ENCODE data around the gene SERPING1.
A peak's percentile ranks its signal among the peaks of the same experiment; 100 is the strongest.
"Not testable (repeated sequence)": the region's sequence is repeated elsewhere in the genome, so short reads cannot be mapped to it uniquely, and the experiment has no call there.

SERPING1 gene

GRCh38 chr11:57639321-57640067 lies 42.0 kb downstream of the SERPING1 start:
- no peak for DNase-seq

- DNase-seq = no peak
Observed at GRCh38 chr11:57640068-57640800, 42.7 kb downstream of the SERPING1 start.

GRCh38 chr11:57641011-57641807 lies 43.7 kb downstream of the SERPING1 start:
- DNase-seq = no peak

GRCh38 chr11:57643802-57644201 lies 46.3 kb downstream of the SERPING1 start:
- DNase-seq = no peak

- DNase-seq = peak; percentile 45
Observed at GRCh38 chr11:57644748-57645688, 47.5 kb downstream of the SERPING1 start.

- no peak for DNase-seq
Observed at GRCh38 chr11:57645689-57646085, 48.2 kb downstream of the SERPING1 start.

GRCh38 chr11:57646194-57646798 lies 48.8 kb downstream of the SERPING1 start:
- DNase-seq = no peak

- DNase-seq = no peak
Observed at GRCh38 chr11:57646799-57647303, 49.4 kb downstream of the SERPING1 start.

GRCh38 chr11:57647372-57647771 lies 49.9 kb downstream of the SERPING1 start:
- no peak for DNase-seq

- no peak for DNase-seq
Observed at GRCh38 chr11:57647960-57648800, 50.7 kb downstream of the SERPING1 start.

GRCh38 chr11:57648801-57649735 lies 51.6 kb downstream of the SERPING1 start:
- no peak for DNase-seq

- DNase-seq = no peak
Observed at GRCh38 chr11:57649826-57650738, 52.6 kb downstream of the SERPING1 start, which contains the start of gene YPEL4. Gene YPEL4 (minus strand): TSS chr11:57649912. CDS start chr11:57647107, 2,805 bp downstream.

GRCh38 chr11:57650739-57651090 lies 53.2 kb downstream of the SERPING1 start:
- no peak for DNase-seq

- no peak for DNase-seq
Observed at GRCh38 chr11:57651408-57651807, 53.9 kb downstream of the SERPING1 start.

- DNase-seq = not testable (repeated sequence)
Observed at GRCh38 chr11:57652230-57652629, 54.7 kb downstream of the SERPING1 start.

GRCh38 chr11:57652662-57653061 lies 55.2 kb downstream of the SERPING1 start:
- DNase-seq = no peak

- DNase-seq = no peak
Observed at GRCh38 chr11:57653163-57653562, 55.7 kb downstream of the SERPING1 start.

GRCh38 chr11:57656885-57657193 lies 59.4 kb downstream of the SERPING1 start:
- DNase-seq = no peak
